KBM-7 (cell line): Measurements from ENCODE around the gene FPR2.
A peak's percentile ranks its signal among the peaks of the same experiment; 100 is the strongest.
"Not testable (repeated sequence)": the region's sequence is repeated elsewhere in the genome, so short reads cannot be mapped to it uniquely, and the experiment has no call there.

ENCODE experiments used
- DNase-seq: peaks from one replicate; pipeline ENCODE4 v3.0.0-alpha.2; 2015
- in situ Hi-C: fragments of 300-500 bp; cut with MboI; formaldehyde crosslinking; loops from 2 replicates; pipeline ENCODE4 v1.14.3; 2020; ENCODE audit warnings: low sequenced_read_pairs, low pct_unique_long_range_greater_than_20kb, mixed read lengths

FPR2 gene

GRCh38 chr19:51799034-51799773 is 38.2 kb downstream of the FPR2 start:
- peak; percentile 45 for DNase-seq
- in situ Hi-C loops = no loop called here

- in situ Hi-C loops = no loop called here
- no peak for DNase-seq
Observed at GRCh38 chr19:51799774-51800472, 38.9 kb downstream of the FPR2 start.

GRCh38 chr19:51800473-51801244 is 39.7 kb downstream of the FPR2 start:
- in situ Hi-C loops = no loop called here
- DNase-seq = no peak

GRCh38 chr19:51802775-51803174 is 41.8 kb downstream of the FPR2 start:
- in situ Hi-C loops = no loop called here
- no peak for DNase-seq

- in situ Hi-C loops = no loop called here
- DNase-seq = no peak
Observed at GRCh38 chr19:51803519-51803918, 42.5 kb downstream of the FPR2 start.

GRCh38 chr19:51803967-51804366 is 43.0 kb downstream of the FPR2 start:
- peak; percentile 79 for DNase-seq
- in situ Hi-C loops = no loop called here

GRCh38 chr19:51804789-51805188 is 43.8 kb downstream of the FPR2 start:
- DNase-seq, in situ Hi-C loops: not testable (repeated sequence)

- DNase-seq, in situ Hi-C loops: not testable (repeated sequence)
Observed at GRCh38 chr19:51805396-51805795, 44.4 kb downstream of the FPR2 start.

GRCh38 chr19:51806571-51806970 is 45.6 kb downstream of the FPR2 start:
- in situ Hi-C loops, DNase-seq: not testable (repeated sequence)

GRCh38 chr19:51807111-51807701 is 46.2 kb downstream of the FPR2 start:
- peak; percentile 55 for DNase-seq
- in situ Hi-C loops = no loop called here

- in situ Hi-C loops = no loop called here
- DNase-seq = no peak
Observed at GRCh38 chr19:51807925-51808324, 46.9 kb downstream of the FPR2 start.

GRCh38 chr19:51808333-51808986 is 47.5 kb downstream of the FPR2 start:
- DNase-seq = no peak
- in situ Hi-C loops = no loop called here

GRCh38 chr19:51809787-51810186 is 48.8 kb downstream of the FPR2 start:
- DNase-seq = no peak
- in situ Hi-C loops = no loop called here

GRCh38 chr19:51810223-51810622 is 49.2 kb downstream of the FPR2 start:
- in situ Hi-C loops = no loop called here
- peak; percentile 62 for DNase-seq

GRCh38 chr19:51811344-51811743 is 50.4 kb downstream of the FPR2 start:
- peak; percentile 37 for DNase-seq
- in situ Hi-C loops = no loop called here

GRCh38 chr19:51815043-51815442 is 54.1 kb downstream of the FPR2 start:
- no peak for DNase-seq

GRCh38 chr19:51816711-51817110 is 55.7 kb downstream of the FPR2 start:
- no peak for DNase-seq
- in situ Hi-C loops = no loop called here

More at GRCh38 chr19:51815043-51815442, 54.1 kb downstream of the FPR2 start:
- in situ Hi-C loops = no loop called here

- in situ Hi-C loops = no loop called here
- peak; percentile 46 for DNase-seq
Observed at GRCh38 chr19:51820011-51820410, 59.0 kb downstream of the FPR2 start.
